Measurements from ENCODE around the gene UBE4A.

UBE4A gene

DNA sequence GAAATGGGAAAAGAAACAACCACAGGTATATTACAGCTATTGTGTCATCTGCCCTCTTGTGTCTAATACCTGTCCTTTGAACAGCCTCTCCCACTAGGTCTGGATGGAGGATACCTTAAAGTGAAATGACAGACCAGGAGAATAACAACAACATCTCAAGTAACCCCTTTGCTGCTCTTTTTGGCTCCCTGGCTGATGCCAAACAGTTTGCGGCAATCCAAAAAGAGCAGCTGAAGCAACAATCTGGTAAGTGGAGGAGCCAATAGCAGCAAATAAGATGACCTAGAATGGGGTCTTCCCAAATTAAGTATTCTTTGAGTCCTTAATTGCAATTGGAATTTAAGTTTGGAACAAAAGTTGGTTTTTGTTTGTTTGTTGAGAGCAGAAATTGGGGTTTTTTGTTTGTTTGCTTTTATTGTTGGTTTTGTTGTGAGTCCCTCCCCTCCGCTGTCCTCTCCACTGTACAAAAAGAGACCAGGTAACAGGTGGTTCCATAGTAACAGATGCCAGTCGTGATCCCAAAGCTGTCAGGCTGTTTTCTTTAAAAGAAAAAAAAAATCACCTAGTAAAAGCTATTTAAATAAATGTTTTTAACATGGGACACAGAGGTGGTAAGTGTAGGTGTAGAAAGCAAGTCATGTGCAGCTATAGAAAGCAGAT, 5.7 kb downstream of the UBE4A start:
- no peak overlapping the region for H3K4me3 ChIP-seq (replicated peaks; ENCODE audit: insufficient read depth, low read length)
- no peak for DNase-seq (ENCODE audit: low read depth in 1 of 2, low spot score in 1 of 2)
- H3K27ac ChIP-seq (replicated peaks) = no peak overlapping the region
- H3K27me3 ChIP-seq (ENCODE audit: insufficient read depth, poor library complexity, severe bottlenecking) = no peaks in the 10 kb centered on the region
- TF ChIP-seq, protein P1, sequence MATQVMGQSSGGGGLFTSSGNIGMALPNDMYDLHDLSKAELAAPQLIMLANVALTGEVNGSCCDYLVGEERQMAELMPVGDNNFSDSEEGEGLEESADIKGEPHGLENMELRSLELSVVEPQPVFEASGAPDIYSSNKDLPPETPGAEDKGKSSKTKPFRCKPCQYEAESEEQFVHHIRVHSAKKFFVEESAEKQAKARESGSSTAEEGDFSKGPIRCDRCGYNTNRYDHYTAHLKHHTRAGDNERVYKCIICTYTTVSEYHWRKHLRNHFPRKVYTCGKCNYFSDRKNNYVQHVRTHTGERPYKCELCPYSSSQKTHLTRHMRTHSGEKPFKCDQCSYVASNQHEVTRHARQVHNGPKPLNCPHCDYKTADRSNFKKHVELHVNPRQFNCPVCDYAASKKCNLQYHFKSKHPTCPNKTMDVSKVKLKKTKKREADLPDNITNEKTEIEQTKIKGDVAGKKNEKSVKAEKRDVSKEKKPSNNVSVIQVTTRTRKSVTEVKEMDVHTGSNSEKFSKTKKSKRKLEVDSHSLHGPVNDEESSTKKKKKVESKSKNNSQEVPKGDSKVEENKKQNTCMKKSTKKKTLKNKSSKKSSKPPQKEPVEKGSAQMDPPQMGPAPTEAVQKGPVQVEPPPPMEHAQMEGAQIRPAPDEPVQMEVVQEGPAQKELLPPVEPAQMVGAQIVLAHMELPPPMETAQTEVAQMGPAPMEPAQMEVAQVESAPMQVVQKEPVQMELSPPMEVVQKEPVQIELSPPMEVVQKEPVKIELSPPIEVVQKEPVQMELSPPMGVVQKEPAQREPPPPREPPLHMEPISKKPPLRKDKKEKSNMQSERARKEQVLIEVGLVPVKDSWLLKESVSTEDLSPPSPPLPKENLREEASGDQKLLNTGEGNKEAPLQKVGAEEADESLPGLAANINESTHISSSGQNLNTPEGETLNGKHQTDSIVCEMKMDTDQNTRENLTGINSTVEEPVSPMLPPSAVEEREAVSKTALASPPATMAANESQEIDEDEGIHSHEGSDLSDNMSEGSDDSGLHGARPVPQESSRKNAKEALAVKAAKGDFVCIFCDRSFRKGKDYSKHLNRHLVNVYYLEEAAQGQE (IDR thresholded peaks at IDR 0.05; ENCODE audit: insufficient replicate concordance, low read depth) = no peak
- no peak for TF ChIP-seq POLR2AphosphoS5 (IDR thresholded peaks at IDR 0.05; ENCODE audit: low read depth)
- no peak for TF ChIP-seq GABPA (IDR thresholded peaks at IDR 0.05; ENCODE audit: low read depth)
- TF ChIP-seq, protein P2, sequence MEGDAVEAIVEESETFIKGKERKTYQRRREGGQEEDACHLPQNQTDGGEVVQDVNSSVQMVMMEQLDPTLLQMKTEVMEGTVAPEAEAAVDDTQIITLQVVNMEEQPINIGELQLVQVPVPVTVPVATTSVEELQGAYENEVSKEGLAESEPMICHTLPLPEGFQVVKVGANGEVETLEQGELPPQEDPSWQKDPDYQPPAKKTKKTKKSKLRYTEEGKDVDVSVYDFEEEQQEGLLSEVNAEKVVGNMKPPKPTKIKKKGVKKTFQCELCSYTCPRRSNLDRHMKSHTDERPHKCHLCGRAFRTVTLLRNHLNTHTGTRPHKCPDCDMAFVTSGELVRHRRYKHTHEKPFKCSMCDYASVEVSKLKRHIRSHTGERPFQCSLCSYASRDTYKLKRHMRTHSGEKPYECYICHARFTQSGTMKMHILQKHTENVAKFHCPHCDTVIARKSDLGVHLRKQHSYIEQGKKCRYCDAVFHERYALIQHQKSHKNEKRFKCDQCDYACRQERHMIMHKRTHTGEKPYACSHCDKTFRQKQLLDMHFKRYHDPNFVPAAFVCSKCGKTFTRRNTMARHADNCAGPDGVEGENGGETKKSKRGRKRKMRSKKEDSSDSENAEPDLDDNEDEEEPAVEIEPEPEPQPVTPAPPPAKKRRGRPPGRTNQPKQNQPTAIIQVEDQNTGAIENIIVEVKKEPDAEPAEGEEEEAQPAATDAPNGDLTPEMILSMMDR (IDR thresholded peaks at IDR 0.05; ENCODE audit: insufficient read depth, low read length) = no peak
- no peak for TF ChIP-seq SPI1 (IDR thresholded peaks at IDR 0.05; ENCODE audit: borderline replicate concordance, low read depth)

DNA sequence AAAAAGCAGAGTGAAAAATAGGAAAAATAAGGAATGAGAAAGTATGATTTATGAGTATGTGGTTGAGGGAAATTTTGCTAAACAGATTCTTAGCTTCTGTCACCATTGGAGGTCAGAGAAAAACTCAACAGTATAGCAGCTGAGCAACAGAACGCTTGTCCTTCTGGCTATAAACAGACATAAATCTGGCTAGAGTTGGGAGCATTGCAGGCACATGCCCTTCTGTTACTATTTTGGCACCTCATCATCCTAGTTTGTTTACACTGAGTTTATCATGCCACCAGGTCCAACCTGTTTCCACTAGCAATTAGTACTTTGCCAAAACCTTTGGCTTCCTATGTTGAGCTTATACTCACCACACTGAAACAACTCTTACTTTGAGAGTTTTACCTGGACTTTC, 6.9 kb downstream of the UBE4A start:
- TF ChIP-seq, protein P1 (IDR thresholded peaks at IDR 0.05; ENCODE audit: insufficient replicate concordance, low read depth) = no peak
- TF ChIP-seq POLR2AphosphoS5 (IDR thresholded peaks at IDR 0.05; ENCODE audit: low read depth) = no peak
- TF ChIP-seq, protein P2 (IDR thresholded peaks at IDR 0.05; ENCODE audit: insufficient read depth, low read length) = no peak
- TF ChIP-seq SPI1 (IDR thresholded peaks at IDR 0.05; ENCODE audit: borderline replicate concordance, low read depth) = no peak
- TF ChIP-seq GABPA (IDR thresholded peaks at IDR 0.05; ENCODE audit: low read depth) = no peak
- no peak for DNase-seq (ENCODE audit: low read depth in 1 of 2, low spot score in 1 of 2)
- no peaks in the 10 kb centered on the region for H3K27me3 ChIP-seq (ENCODE audit: insufficient read depth, poor library complexity, severe bottlenecking)
- H3K4me3 ChIP-seq (replicated peaks; ENCODE audit: insufficient read depth, low read length) = no peak overlapping the region
- no peak overlapping the region for H3K27ac ChIP-seq (replicated peaks)

DNA sequence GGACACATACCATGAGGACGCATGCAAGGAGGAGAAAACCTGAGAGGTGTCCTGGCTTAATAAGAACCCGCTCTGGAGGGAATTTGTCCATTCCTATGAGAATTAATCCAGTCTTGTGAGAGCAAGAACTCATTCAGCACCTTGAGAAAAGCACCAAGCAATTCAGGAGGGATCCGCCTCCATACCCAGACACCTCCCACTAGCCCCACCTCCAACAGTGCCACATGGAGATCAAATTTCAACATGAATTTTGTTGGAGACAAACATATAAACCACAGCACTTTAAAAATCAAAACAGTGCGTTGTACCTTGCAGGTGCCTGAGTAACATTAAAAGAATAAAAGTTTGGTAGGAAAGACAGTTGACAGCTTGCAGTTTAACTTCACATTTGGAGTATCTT, 11.4 kb downstream of the UBE4A start:
- no peak for DNase-seq (ENCODE audit: low read depth in 1 of 2, low spot score in 1 of 2)
- H3K27me3 ChIP-seq (ENCODE audit: insufficient read depth, poor library complexity, severe bottlenecking) = no peaks in the 10 kb centered on the region
- H3K27ac ChIP-seq (replicated peaks) = no peak overlapping the region
- no peak overlapping the region for H3K4me3 ChIP-seq (replicated peaks; ENCODE audit: insufficient read depth, low read length)
- TF ChIP-seq POLR2AphosphoS5 (IDR thresholded peaks at IDR 0.05; ENCODE audit: low read depth) (no peak), GABPA (IDR thresholded peaks at IDR 0.05; ENCODE audit: low read depth) (no peak), SPI1 (IDR thresholded peaks at IDR 0.05; ENCODE audit: borderline replicate concordance, low read depth) (no peak)
- TF ChIP-seq, protein P1 (IDR thresholded peaks at IDR 0.05; ENCODE audit: insufficient replicate concordance, low read depth) = no peak
- TF ChIP-seq, protein P2 (IDR thresholded peaks at IDR 0.05; ENCODE audit: insufficient read depth, low read length) = no peak

Measured in HL-60 (cell line).